Pons (tissue), 1 donor: ENCODE measurements around the gene P2RY8.
"Not testable (repeated sequence)": the region's sequence is repeated elsewhere in the genome, so short reads cannot be mapped to it uniquely, and the experiment has no call there.

ENCODE experiments used
- DNase-seq: peaks from one replicate; pipeline ENCODE4 v3.0.0-alpha.2; 2016; ENCODE audit warnings: low spot score

P2RY8 gene

GRCh38 chrX:1537031-1537715 lies at the start of gene P2RY8:
Gene P2RY8, minus strand, starts transcription at chrX:1537185. Its CDS starts 70,627 bp downstream, at chrX:1466558.
- DNase-seq, result peak; percentile 67

DNA sequence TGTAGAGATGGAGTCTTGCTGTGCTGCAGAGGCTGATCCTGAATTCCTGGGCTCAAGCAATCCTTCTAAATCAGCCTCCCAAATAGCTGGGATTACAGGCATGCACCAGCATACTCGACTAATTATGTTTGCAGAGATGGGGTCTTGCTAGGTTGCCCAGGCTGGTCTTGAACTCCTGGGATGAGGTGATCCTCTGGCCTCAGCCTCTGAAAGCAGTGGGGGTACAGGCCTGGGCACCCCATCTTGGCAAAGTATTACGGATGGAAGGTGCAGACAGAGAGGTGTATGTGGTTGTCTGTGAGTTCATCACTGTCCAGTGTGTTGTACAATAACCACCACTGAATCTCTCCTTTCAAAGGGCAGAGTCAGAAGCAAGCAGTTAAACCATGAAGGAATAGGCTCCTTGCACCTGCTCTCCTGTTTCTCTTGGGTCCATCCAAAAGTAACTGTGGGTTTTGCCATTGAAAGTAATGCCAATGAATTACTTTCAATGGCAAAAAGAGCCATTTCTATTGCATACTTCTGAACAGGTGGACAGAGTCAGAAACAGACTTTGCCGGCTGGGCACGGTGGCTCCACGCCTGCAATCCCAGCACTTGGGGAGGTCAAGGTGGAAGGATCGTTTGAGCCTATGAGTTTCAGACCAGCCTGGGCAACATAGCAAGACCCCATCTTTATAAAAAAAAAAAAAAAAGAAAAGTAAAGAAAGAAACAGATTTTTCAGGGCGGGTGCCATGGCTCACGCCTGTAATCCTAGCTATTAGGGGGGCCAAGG lies 47.4 kb upstream of the P2RY8 start:
- DNase-seq, result no peak

- no peak for DNase-seq
Measured at GRCh38 chrX:1582686-1583437, 45.9 kb upstream of the P2RY8 start.

GRCh38 chrX:1581132-1581531 lies 44.1 kb upstream of the P2RY8 start:
- no peak for DNase-seq

DNA sequence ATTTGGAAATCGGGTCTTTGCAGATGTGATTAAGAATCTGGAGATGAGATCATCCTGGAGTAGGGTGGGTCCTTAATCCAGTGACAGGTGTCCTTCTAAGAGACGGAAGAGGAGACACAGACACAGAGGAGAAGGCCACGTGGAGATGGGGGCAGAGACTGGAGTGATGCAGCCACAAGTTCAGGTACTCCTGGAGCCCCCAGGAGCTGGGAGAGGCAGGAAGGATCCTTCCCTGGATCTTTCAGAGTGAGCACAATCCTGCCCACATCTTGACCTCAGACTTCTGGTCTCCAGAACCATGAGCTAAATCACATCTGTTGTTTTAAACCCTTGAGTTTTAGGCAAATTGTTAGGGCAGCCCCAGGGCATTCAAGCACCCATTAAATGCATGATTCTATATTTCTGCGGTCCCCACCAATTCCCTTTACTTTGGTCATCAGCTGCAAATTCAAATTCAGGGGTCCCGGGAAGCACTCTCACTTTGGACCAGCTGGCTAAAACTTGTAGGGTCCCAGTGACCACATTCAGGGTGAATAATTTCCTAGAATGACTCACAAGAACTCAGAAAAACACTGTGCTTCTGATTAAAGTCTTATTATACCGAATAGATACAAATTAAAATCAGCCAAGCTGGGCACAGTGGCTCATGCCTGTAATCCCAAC lies 41.7 kb upstream of the P2RY8 start:
- no peak for DNase-seq

- DNase-seq, result no peak
Measured at GRCh38 chrX:1577845-1578244, 40.9 kb upstream of the P2RY8 start.

- DNase-seq, result no peak
Measured at GRCh38 chrX:1576201-1576992, 39.4 kb upstream of the P2RY8 start.

- not testable (repeated sequence) for DNase-seq
Measured at GRCh38 chrX:1574181-1574580, 37.2 kb upstream of the P2RY8 start.

DNA sequence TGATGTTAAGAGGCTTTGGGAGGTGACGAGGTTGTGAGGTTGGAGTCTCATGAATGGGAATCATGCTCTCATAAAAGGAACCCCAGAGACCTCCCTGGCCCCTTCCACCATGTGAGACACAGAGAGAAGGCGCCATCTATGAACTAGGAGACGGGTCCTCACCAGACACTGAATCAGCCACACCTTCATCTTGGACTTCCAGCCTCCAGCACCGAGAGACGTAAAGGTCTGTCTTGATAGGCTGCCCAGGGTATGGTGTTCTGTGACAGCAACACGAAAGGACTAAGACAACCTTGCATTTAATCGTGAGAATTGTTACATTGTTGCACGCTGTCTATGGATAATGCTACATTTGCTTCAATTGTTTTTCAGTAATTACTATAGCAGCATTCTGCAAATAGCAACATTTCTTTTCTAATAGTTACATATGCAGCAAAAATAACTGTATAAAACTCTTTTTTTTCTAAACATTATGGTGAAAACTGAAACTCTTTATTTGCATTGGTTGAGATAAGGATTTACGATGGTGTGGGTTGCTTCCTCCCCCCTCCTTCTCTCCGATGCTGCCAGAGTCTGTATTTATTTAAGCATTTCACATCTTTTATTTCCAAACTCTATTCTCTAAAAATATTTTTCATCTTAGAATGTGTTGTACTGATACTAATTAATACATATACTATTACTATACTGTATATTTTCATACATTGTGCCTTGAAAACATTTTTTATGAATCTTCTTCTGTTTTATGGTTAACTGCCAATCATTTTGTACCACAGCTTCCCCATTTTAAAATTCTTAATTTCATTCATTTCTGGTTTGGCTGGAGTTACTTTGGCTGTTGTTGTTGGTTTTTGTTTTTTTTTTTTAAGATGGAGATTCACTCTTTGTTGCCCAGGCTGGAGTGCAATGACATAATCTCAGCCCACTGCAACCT lies 28.0 kb upstream of the P2RY8 start:
- DNase-seq, result no peak

GRCh38 chrX:1564077-1564476 lies 27.1 kb upstream of the P2RY8 start:
- not testable (repeated sequence) for DNase-seq

GRCh38 chrX:1561164-1561563 lies 24.2 kb upstream of the P2RY8 start:
- DNase-seq, result no peak

GRCh38 chrX:1558761-1559468 lies 21.9 kb upstream of the P2RY8 start:
- no peak for DNase-seq

- not testable (repeated sequence) for DNase-seq
Measured at GRCh38 chrX:1557442-1557841, 20.5 kb upstream of the P2RY8 start.

- DNase-seq, result no peak
Measured at GRCh38 chrX:1555370-1555769, 18.4 kb upstream of the P2RY8 start.

- no peak for DNase-seq
Measured at GRCh38 chrX:1554469-1555210, 17.7 kb upstream of the P2RY8 start.

GRCh38 chrX:1551959-1552546 lies 15.1 kb upstream of the P2RY8 start:
- DNase-seq, result no peak

DNA sequence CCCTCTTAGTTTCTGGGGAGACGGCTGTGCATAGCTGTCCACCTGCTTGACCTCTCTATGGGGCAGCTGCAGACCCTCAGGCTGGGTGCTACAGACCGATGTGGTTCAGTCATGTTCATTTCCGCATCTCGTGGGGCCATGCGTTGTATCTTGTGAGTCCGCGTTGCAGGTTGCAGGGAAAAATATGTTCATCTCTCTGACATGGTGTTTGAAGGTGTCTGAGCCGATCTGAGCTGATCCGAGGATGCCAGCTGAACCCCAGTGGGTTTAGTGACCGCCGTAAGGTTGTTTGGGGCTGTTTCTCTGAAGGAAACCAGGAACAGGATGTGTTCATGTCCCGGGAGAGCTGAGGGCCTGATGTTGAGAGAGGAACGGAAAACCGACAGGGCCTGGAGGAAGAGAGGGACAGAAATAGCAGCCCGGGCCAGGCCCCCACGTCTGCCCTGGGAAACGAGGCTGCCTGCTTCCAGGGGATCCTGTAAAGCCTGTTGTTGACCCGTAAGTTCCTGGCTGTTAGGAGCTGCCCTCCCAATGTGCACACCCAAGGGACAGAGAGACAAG lies 9.8 kb upstream of the P2RY8 start:
- no peak for DNase-seq

DNA sequence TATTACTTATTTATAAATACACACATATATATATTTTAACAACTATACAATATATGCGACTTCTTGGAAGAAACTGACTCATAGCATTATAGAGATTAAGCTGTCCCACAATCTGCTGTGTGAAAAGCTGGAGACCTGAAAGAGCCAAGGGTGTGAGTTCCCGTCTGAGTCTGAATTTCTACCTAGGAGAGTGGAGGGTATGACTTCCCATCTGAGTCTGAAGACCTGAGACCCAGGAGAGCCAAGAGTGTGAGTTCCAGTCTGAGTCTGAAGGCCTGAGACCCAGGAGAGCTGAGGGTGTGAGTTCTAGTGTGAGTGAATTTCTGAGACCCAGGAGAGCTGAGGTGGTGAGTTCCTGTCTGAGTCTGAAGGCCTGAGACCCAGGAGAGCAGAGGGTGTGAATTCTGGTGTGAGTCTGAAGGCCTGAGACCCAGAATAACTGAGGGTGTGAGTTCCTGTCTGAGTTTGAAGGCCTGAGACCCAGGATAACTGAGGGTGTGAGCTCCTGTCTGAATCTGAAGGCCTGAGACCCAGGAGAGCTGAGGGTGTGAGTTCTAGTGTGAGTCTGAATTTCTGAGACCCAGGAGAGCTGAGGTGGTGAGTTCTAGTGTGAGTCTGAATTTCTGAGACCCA lies 8.9 kb upstream of the P2RY8 start:
- no peak for DNase-seq
